ENCODE results near the gene JAZF1. TPM values are rescaled to one million over a fixed set of nuclear protein-coding genes. Genes with fewer than 3 reads are reported as not detected.

The JAZF1 gene
- total RNA-seq, 2 donors from 2014 or later: 12.6 to 23.6 TPM

DNA sequence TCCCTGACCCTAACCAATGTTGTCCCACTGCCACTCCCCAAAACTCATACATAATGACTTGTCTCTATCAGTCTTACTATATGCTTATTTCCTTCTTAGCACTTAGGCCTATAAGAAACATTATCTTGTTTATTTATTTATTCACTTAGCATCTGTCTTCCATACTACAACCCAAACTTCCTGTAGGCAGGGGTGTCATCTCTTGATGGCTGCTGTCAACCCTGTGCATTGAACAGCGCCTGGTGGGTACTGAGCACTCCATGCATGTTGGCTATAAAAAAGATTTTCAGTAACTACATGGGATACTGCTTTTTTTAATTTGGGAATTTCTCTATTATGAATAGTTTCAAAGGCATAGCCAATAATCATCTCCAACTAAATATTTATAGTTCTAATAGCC is 46.7 kb downstream of the JAZF1 start:
- Mint-ChIP-seq H3K36me3 (no peaks in the 10 kb centered on the region), H3K9me3 (no peaks in the 10 kb centered on the region), H3K27ac (peak overlapping the region; percentile 51 to 70), H3K4me1 (ENCODE audit: low read depth in 2 of 2) (peaks cover 57 to 58% of the 10 kb centered on the region in 2 donors), H3K27me3 (no peaks in the 10 kb centered on the region), H3K4me3 (no peak overlapping the region)
- DNase-seq (ENCODE audit: low spot score): no peak
- ATAC-seq: no peak

DNA sequence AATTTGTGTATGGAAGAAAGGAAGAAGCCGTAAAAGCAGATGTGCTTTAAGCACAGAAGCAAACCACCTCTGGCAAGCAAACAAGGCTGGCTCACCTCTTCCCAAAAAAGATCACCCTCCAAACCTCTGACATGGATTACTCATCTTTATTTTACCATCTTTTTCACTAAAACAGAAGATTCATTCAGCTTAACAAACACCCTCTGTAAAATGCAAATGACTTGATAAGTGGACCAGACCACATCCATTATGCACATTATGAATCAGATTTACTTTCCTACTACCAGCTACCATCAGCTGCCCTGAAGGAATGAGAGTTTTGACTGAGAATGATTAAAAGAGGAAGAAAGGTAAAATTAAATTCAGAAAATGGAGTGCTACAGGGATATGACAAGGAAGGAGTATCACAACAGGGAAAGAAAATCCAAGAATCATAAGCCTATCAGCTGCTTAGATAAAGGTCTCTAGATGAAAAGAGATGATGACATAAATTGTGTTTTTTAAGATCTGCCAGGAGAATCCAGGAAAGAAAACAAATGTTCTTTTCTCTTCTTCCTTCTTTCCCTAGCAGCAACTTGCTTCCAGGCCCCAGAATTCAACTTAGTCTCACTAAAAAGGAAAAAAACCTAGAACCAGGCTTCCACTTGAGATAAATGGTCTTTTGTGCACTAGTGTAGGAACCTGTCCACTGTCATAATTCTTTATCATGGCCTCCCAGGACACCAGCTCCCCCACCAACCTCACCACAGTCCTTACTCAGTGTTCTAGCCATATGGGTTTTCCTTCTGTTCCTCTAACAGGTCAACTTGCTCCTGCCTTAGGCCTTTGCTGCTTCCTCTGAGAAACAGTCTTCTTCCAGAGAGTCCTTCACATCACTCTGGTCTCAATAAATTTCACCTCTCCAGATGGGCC is 47.4 kb downstream of the JAZF1 start:
- ATAC-seq: peak; percentile 63 to 77
- Mint-ChIP-seq H3K4me3 (peak overlapping the region; percentile 1), H3K9me3 (no peaks in the 10 kb centered on the region), H3K27ac (peak overlapping the region; percentile 51 to 70), H3K27me3 (no peaks in the 10 kb centered on the region), H3K4me1 (ENCODE audit: low read depth in 2 of 2) (peaks cover 61 to 63% of the 10 kb centered on the region in 2 donors), H3K36me3 (no peaks in the 10 kb centered on the region)
- DNase-seq (ENCODE audit: low spot score): no peak

DNA sequence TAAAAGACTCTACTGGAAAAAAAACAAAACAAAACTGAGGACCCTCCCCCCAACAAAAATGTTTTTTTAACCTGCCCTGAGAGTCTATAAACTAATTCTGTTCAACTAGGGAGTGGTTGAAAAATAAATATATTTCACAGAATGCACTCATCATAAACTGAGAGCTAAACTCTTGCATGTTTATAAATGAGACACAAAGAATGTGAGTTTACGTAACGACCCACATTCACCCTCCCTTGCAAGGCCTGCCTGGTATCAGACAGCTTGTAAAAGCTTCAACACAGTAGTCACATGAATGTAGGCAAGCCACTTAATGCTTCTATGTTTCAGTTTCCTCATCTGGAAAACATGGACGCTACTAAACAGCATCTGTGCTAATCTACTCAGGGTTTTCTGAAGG is 50.3 kb downstream of the JAZF1 start:
- DNase-seq (ENCODE audit: low spot score): no peak
- no peak overlapping the region for H3K4me3 Mint-ChIP-seq
- no peak overlapping the region for H3K27ac Mint-ChIP-seq
- no peak for ATAC-seq
- no peaks in the 10 kb centered on the region for H3K27me3 Mint-ChIP-seq
- no peaks in the 10 kb centered on the region for H3K36me3 Mint-ChIP-seq
- no peaks in the 10 kb centered on the region for H3K9me3 Mint-ChIP-seq
- H3K4me1 Mint-ChIP-seq (ENCODE audit: low read depth in 2 of 2): peaks cover 58 to 60% of the 10 kb centered on the region in 2 donors

DNA sequence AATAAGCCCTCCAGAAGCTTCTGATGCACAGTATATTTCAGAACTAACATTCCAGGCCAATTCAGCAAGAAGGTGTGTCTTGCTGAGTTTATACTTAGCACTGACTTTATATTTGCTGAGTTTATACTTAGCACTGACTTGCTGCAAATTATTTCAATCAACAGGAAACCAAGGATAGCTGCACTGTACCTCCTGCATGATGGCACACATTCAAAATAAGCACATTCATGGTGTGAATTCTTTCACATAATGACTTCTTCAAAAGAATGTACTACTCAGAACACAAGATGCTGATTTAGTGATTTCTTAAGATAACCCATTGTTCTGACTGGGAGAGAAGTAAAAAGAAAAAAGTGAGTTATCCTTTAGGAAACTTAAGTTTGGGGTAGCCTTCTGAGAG is 52.0 kb downstream of the JAZF1 start:
- Mint-ChIP-seq H3K36me3 (no peaks in the 10 kb centered on the region), H3K4me1 (ENCODE audit: low read depth in 2 of 2) (peaks cover 59 to 60% of the 10 kb centered on the region in 2 donors), H3K9me3 (no peaks in the 10 kb centered on the region), H3K27me3 (no peaks in the 10 kb centered on the region), H3K27ac (peak overlapping the region in 1 of 2 donors; percentile 30), H3K4me3 (no peak overlapping the region)
- no peak for DNase-seq (ENCODE audit: low spot score)
- peak in 1 of 2 donors; percentile 8 for ATAC-seq

DNA sequence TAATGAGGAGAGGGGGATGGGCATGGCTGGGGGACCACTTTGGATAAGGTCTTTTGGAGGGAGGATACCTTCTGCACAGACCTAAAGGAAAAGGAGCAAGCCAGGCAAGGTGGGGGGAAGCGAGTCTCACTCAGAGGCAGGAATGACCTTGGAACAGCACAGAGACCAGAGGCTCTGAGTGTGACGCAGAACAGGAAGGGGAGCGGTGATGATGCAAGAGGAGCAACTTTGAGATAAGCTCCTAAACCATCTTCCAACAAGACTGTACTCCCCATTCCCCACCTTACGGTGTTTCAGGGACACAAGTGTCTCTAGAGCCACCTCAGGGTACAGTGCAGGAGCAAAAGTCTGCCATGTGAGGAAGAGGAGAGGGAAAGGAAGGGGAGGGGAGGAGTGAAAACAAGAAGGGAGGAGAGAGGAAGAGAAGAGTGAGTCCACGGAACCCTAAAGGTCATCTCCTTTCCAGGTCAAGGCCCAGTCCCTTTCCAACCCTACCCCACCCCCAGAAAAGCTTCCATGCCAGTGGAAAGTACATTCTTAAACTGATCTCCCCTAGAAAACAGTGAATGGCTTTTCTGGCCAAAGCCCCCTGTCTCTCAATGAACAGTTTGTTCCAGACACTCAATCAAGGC is 54.1 kb downstream of the JAZF1 start:
- peak overlapping the region; percentile 23 for H3K4me3 Mint-ChIP-seq
- no peaks in the 10 kb centered on the region for H3K36me3 Mint-ChIP-seq
- H3K27ac Mint-ChIP-seq: peak overlapping the region; percentile 34 to 71
- no peaks in the 10 kb centered on the region for H3K9me3 Mint-ChIP-seq
- ATAC-seq: no peak
- DNase-seq (ENCODE audit: low spot score): no peak
- H3K4me1 Mint-ChIP-seq (ENCODE audit: low read depth in 2 of 2): peaks cover 61 to 63% of the 10 kb centered on the region in 2 donors
- no peaks in the 10 kb centered on the region for H3K27me3 Mint-ChIP-seq

DNA sequence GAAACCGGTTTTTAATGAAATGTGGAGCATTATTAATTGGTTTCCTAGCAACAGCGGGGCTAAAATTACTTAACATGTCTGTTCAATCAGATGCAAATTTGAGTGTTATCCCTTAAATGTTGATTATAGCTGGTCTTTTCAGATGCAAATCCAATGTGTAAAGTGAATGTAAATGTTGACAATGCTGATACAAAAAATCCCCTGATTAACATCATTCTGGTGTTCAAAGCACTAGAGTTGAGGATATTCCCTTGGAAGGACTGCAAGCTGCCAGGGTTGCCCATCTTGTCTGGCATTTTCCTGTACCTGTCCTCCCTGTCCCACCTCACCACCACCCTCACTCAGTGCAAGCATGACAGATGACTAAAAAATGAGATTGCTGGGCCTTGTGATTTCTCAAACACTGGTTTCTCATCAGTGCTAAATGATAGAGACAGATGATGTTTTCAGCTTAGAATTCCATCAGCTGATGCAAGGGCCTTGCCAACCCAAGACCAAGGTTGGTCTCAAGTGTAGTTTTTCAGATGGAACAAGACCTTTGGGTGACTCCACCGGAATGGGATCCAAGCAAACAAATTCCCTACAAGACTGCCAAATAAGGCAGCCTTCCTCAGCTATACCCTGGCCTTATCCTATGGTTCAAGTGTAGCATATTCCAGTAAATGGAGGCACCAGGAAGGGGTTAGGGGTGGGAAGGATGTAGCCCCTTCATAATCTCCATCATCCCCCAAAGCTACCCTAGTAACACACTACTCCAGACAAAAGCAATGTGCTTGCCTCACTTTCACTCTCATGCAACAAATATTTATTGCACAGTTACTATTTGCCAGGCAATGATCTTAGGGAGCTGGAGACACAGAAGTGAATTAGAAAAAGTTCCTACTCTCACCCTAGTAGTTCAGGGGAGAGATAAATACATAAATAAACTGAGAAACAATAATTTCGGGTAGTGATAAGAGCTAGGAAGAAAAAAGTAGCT is 54.9 kb downstream of the JAZF1 start:
- no peaks in the 10 kb centered on the region for H3K36me3 Mint-ChIP-seq
- DNase-seq (ENCODE audit: low spot score): no peak
- peak overlapping the region; percentile 34 to 71 for H3K27ac Mint-ChIP-seq
- peak overlapping the region; percentile 23 for H3K4me3 Mint-ChIP-seq
- no peaks in the 10 kb centered on the region for H3K27me3 Mint-ChIP-seq
- H3K4me1 Mint-ChIP-seq (ENCODE audit: low read depth in 2 of 2): peaks cover 69 to 70% of the 10 kb centered on the region in 2 donors
- no peaks in the 10 kb centered on the region for H3K9me3 Mint-ChIP-seq
- ATAC-seq: no peak

DNA sequence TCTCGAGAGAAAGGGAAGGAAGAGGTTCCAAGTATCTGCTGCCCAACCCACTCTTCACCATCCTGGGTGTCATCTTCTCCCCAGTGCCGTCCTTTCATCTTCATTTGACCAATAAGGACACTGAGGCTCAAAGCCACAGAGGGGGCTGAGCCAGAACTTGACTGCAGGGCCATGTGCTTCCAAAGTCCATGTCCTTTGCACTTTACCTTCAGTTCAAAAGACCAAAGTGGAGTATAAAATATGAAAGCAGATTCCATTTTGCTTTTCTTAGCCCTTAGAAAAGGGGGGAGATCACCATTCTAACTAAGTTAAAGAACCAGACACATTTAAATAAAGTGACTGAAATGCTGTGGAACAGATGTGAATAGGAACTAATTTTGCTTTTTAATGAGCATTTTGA is 56.2 kb downstream of the JAZF1 start:
- peak overlapping the region; percentile 34 to 38 for H3K27ac Mint-ChIP-seq
- H3K4me3 Mint-ChIP-seq: peak overlapping the region; percentile 50
- no peaks in the 10 kb centered on the region for H3K36me3 Mint-ChIP-seq
- no peaks in the 10 kb centered on the region for H3K9me3 Mint-ChIP-seq
- H3K27me3 Mint-ChIP-seq: no peaks in the 10 kb centered on the region
- ATAC-seq (no peak), DNase-seq (ENCODE audit: low spot score) (no peak)
- H3K4me1 Mint-ChIP-seq (ENCODE audit: low read depth in 2 of 2): peaks cover 79 to 82% of the 10 kb centered on the region in 2 donors

DNA sequence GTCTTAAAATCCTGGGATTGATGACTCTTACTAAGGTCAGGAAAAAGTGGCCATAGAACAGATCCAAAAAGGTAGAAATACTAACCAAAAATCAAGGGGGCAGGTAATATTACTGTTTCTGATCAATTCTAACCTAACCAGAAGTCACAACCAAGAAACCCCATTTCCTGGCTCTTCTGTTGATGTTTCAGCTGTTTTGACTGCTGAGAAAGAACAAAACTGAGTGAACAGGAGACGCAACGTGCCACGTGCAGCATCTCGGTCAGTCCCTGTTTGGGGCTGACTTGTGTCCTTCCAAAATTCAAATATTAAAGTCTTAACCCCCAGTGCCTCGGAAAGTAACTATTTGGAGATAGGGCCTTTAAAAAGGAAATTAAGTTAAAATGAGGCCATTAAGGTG is 56.8 kb downstream of the JAZF1 start:
- H3K36me3 Mint-ChIP-seq: no peaks in the 10 kb centered on the region
- H3K27me3 Mint-ChIP-seq: no peaks in the 10 kb centered on the region
- DNase-seq (ENCODE audit: low spot score): no peak
- H3K9me3 Mint-ChIP-seq: no peaks in the 10 kb centered on the region
- peaks cover 78 to 83% of the 10 kb centered on the region in 2 donors for H3K4me1 Mint-ChIP-seq (ENCODE audit: low read depth in 2 of 2)
- peak overlapping the region; percentile 50 for H3K4me3 Mint-ChIP-seq
- ATAC-seq: peak; percentile 62 to 70
- H3K27ac Mint-ChIP-seq: peak overlapping the region; percentile 34 to 38

DNA sequence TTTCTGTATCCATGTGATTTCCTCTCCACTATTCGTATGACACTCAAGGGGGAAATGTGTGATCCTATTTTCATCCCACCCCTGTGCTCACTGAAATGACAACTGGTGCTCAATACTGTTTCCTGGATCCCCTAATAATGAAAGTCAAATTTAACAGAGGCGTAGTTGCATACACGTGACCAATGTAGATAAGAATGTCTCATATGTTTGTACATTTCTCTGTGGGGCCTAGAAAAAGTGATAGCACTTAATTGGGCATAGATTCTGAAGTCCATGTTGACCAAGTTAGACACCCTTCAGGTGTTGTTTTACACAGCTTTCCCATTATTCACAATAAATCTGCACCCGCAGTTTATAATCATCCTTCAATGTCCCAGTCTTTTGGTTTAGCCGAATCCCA is 59.1 kb downstream of the JAZF1 start:
- no peaks in the 10 kb centered on the region for H3K9me3 Mint-ChIP-seq
- no peaks in the 10 kb centered on the region for H3K27me3 Mint-ChIP-seq
- peak overlapping the region in 1 of 2 donors; percentile 58 for H3K27ac Mint-ChIP-seq
- DNase-seq (ENCODE audit: low spot score) (no peak), ATAC-seq (no peak)
- H3K36me3 Mint-ChIP-seq: no peaks in the 10 kb centered on the region
- no peak overlapping the region for H3K4me3 Mint-ChIP-seq
- peaks cover 67 to 77% of the 10 kb centered on the region in 2 donors for H3K4me1 Mint-ChIP-seq (ENCODE audit: low read depth in 2 of 2)

DNA sequence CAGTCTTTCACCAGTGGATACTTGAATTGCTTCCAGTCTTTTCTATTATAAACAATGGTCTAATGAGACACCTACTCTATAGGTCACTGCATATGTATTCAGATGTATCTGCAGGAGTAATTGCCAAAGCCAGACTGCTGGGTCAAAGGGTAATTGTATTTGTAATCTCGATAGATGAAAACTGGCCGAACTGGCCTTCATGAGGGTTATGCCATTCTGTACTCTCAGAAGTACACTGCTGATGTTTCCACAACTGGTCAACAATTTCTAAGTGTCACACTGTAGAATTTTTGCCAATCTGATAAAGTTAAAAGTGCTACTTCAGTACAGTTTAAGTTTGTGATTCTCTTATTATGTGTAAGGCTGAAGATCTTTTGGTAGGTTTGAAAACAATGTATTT is 64.6 kb downstream of the JAZF1 start:
- Mint-ChIP-seq H3K36me3 (no peaks in the 10 kb centered on the region), H3K4me1 (ENCODE audit: low read depth in 2 of 2) (peaks cover 45 to 46% of the 10 kb centered on the region in 2 donors), H3K27me3 (no peaks in the 10 kb centered on the region), H3K9me3 (no peaks in the 10 kb centered on the region), H3K27ac (peak overlapping the region in 1 of 2 donors; percentile 19), H3K4me3 (no peak overlapping the region)
- no peak for ATAC-seq
- no peak for DNase-seq (ENCODE audit: low spot score)

DNA sequence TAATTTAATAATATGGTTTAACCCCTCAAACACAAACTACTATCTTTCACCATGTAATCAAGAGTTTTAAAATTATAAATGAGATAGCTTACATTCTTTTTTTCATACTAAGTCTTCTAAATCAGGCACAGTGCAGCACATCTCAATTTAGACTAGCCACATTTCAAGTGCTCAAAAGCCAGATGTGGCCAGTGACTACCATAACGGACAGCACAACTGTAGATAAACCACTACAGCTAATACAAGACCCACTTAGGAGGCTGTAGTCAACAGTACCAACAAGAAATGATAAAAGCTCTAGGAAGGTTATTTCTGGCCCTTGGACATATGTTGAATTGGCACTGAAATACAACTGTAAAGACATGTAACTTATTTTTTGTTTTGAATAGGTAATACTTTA is 65.3 kb downstream of the JAZF1 start:
- H3K9me3 Mint-ChIP-seq: no peaks in the 10 kb centered on the region
- peak overlapping the region; percentile 19 to 38 for H3K27ac Mint-ChIP-seq
- H3K27me3 Mint-ChIP-seq: no peaks in the 10 kb centered on the region
- no peak for ATAC-seq
- no peak for DNase-seq (ENCODE audit: low spot score)
- H3K36me3 Mint-ChIP-seq: no peaks in the 10 kb centered on the region
- no peak overlapping the region for H3K4me3 Mint-ChIP-seq
- H3K4me1 Mint-ChIP-seq (ENCODE audit: low read depth in 2 of 2): peaks cover 39 to 40% of the 10 kb centered on the region in 2 donors

DNA sequence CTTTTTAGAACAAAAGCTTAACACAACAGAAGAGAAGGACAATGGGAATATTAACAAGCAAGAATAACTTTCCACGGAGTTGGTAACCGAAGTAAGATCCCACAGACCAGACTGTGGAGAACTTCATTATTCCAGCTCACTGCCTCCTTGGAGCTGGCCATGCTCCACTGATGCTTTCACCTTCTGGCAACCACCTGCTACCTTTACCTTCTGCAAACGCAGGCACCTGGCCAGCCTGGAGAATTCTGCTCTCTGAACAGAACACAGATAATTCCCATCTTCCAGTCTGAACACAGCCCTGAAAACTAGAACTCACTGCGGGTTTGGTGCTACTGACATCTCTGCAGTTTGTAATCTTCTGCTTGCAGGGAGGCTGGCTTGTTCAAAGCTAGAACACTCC is 66.5 kb downstream of the JAZF1 start:
- H3K4me1 Mint-ChIP-seq (ENCODE audit: low read depth in 2 of 2): peaks cover 27 to 31% of the 10 kb centered on the region in 2 donors
- H3K27me3 Mint-ChIP-seq: no peaks in the 10 kb centered on the region
- no peaks in the 10 kb centered on the region for H3K36me3 Mint-ChIP-seq
- no peak for ATAC-seq
- no peak for DNase-seq (ENCODE audit: low spot score)
- H3K27ac Mint-ChIP-seq: peak overlapping the region; percentile 32 to 38
- H3K4me3 Mint-ChIP-seq: no peak overlapping the region
- no peaks in the 10 kb centered on the region for H3K9me3 Mint-ChIP-seq

DNA sequence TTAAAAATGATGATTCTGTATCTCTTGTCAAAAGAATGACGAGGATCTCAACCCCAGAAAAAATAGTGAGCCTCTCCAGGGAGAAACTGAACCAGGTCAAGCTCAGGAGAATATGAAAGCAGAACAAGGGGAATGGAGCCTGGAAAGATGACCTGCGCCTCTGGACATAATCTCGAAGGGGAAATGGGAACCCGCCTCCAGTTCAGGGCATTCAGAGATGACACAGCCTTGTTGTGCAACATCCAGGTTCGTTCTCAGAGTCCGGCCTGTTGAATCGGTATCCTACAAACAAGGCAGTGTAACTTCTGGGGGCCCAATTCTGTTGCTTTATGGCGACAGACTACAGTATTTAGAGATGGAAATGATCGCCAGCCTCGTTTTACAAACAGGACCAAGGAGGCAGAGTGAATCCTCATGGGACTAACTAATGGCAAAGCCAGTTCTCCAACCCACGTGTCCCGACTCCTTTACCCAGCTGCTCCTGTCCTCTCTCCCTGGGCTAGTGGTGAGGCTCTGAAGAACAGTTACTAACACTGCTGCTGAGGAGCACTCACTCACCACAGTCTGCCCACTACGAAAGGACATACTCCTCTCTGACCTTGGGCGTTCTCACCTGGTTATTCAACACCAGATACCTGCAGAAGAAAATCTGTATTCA is 67.6 kb downstream of the JAZF1 start:
- H3K4me3 Mint-ChIP-seq: no peak overlapping the region
- DNase-seq (ENCODE audit: low spot score): no peak
- H3K27ac Mint-ChIP-seq: peak overlapping the region in 1 of 2 donors; percentile 49
- H3K27me3 Mint-ChIP-seq: no peaks in the 10 kb centered on the region
- ATAC-seq: no peak
- H3K4me1 Mint-ChIP-seq (ENCODE audit: low read depth in 2 of 2): peaks cover 32 to 40% of the 10 kb centered on the region in 2 donors
- H3K36me3 Mint-ChIP-seq: no peaks in the 10 kb centered on the region
- no peaks in the 10 kb centered on the region for H3K9me3 Mint-ChIP-seq

Measured in natural killer cell treated with Interleukin-12 subunit alpha and Interleukin-12 subunit beta and Interleukin-15 and Interleukin-18, amount 100 ng/mL, for 72 hours (primary cell).